OCI-LY3 (cell line): ENCODE measurements around the gene CCDC187.

Experiments
- H2AFZ ChIP-seq: fragments of 200-600, 300-600 bp; shearing (Covaris generic); 2 replicates; pipeline ENCODE4 v1.6.0; 2014; ENCODE audit warnings: antibody characterized with exemption, low read depth, low read length
- H3K27ac ChIP-seq: fragments of 200-600, 300-600 bp; sonication (generic); 2 replicates; pipeline ENCODE4 v1.5.1; 2014; ENCODE audit warnings: mild to moderate bottlenecking, low read length, moderate library complexity, mixed read lengths
- H3K27me3 ChIP-seq: fragments of 200-600, 300-600 bp; sonication (generic); 2 replicates; pipeline ENCODE4 v1.6.1; 2014; ENCODE audit warnings: low read depth, low read length, mixed read lengths
- H3K36me3 ChIP-seq: fragments of 200-600, 300-600 bp; sonication (generic); replicated peaks from 2 replicates; pipeline ENCODE3; 2014; ENCODE audit warnings: low read depth, low read length, mixed read lengths
- H3K4me1 ChIP-seq: fragments of 300-600, 200-600 bp; sonication (generic); 2 replicates; pipeline ENCODE4 v1.6.1; 2014; ENCODE audit warnings: low read length, mixed read lengths
- H3K4me2 ChIP-seq: fragments of 200-600, 300-600 bp; sonication (generic); 2 replicates; pipeline ENCODE4 v1.6.1; 2014; ENCODE audit warnings: low read length, mixed read lengths
- H3K4me3 ChIP-seq: fragments of 300-600, 200-600 bp; sonication (generic); 2 replicates; pipeline ENCODE4 v1.5.1; 2014; ENCODE audit warnings: antibody characterized with exemption, mild to moderate bottlenecking, low read length, moderate library complexity
- H3K79me2 ChIP-seq: fragments of 300-600, 200-600 bp; shearing (Covaris generic); 2 replicates; pipeline ENCODE4 v1.6.1; 2014; ENCODE audit warnings: mild to moderate bottlenecking, low read length, mixed read lengths
- H3K9ac ChIP-seq: fragments of 300-600, 200-600 bp; shearing (Covaris generic); 2 replicates; pipeline ENCODE4 v1.6.0; 2014; ENCODE audit warnings: mild to moderate bottlenecking, low read length, moderate library complexity
- H3K9me3 ChIP-seq: fragments of 200-600, 300-600 bp; shearing (Covaris generic); 2 replicates; pipeline ENCODE4 v1.6.1; 2014; ENCODE audit warnings: low read length, mixed read lengths; ENCODE audit not compliant: insufficient read depth
- H4K20me1 ChIP-seq: fragments of 200-600, 300-600 bp; sonication (generic); 2 replicates; pipeline ENCODE4 v1.6.1; 2016; ENCODE audit warnings: low read length, mixed read lengths; ENCODE audit not compliant: insufficient read depth
- CTCF ChIP-seq: fragments of 200-600, 300-600 bp; sonication (generic); IDR thresholded peaks from 2 replicates; pipeline ENCODE4 v1.5.1; 2014; ENCODE audit warnings: antibody characterized with exemption, low read length, low read depth
- EZH2phosphoT487 ChIP-seq: fragments of 200-600 bp; shearing (Covaris generic); IDR thresholded peaks from 2 replicates; pipeline ENCODE4 v1.6.1; 2018; ENCODE audit warnings: antibody characterized with exemption, mixed run types, low read depth

CCDC187 gene

GRCh38 chr9:136233411-136233810, 70.5 kb downstream of the CCDC187 start:
- Histone ChIP-seq H3K4me2 (no peak overlapping the region), H3K27ac (no peak overlapping the region), H3K36me3 (peaks cover 3% of the 10 kb centered on the region), H4K20me1 (peaks cover 45% of the 10 kb centered on the region), H3K9me3 (no peaks in the 10 kb centered on the region), H3K4me1 (no peaks in the 10 kb centered on the region), H3K27me3 (no peaks in the 10 kb centered on the region), H3K9ac (no peak overlapping the region), H3K79me2 (peaks cover 82% of the 10 kb centered on the region), H2AFZ (no peak overlapping the region), H3K4me3 (no peak overlapping the region)
- no peak for TF ChIP-seq CTCF
- TF ChIP-seq EZH2phosphoT487 = no peak

GRCh38 chr9:136232969-136233368, 70.9 kb downstream of the CCDC187 start:
- H3K79me2 ChIP-seq = peaks cover 82% of the 10 kb centered on the region
- no peaks in the 10 kb centered on the region for H3K27me3 ChIP-seq
- H3K9me3 ChIP-seq = no peaks in the 10 kb centered on the region
- TF ChIP-seq CTCF (no peak), EZH2phosphoT487 (no peak)
- H3K36me3 ChIP-seq = peaks cover 3% of the 10 kb centered on the region
- no peak overlapping the region for H3K4me3 ChIP-seq
- no peak overlapping the region for H3K27ac ChIP-seq
- H2AFZ ChIP-seq = no peak overlapping the region
- H3K4me2 ChIP-seq = no peak overlapping the region
- H3K9ac ChIP-seq = no peak overlapping the region
- H3K4me1 ChIP-seq = no peaks in the 10 kb centered on the region
- peaks cover 43% of the 10 kb centered on the region for H4K20me1 ChIP-seq

- TF ChIP-seq EZH2phosphoT487 (no peak), CTCF (no peak)
- Histone ChIP-seq H2AFZ (no peak overlapping the region), H3K4me1 (no peaks in the 10 kb centered on the region), H3K9me3 (no peaks in the 10 kb centered on the region), H3K36me3 (no peaks in the 10 kb centered on the region), H3K27ac (no peak overlapping the region), H3K9ac (no peak overlapping the region), H4K20me1 (peaks cover 41% of the 10 kb centered on the region), H3K27me3 (no peaks in the 10 kb centered on the region), H3K4me3 (no peak overlapping the region), H3K79me2 (peaks cover 82% of the 10 kb centered on the region), H3K4me2 (no peak overlapping the region)
These were observed 72.2 kb downstream of the CCDC187 start for GRCh38 chr9:136231478-136232297.

GRCh38 chr9:136230773-136231172, 73.1 kb downstream of the CCDC187 start:
- no peak overlapping the region for H3K27ac ChIP-seq
- peaks cover 85% of the 10 kb centered on the region for H3K79me2 ChIP-seq
- no peaks in the 10 kb centered on the region for H3K36me3 ChIP-seq
- H4K20me1 ChIP-seq = peaks cover 46% of the 10 kb centered on the region
- no peaks in the 10 kb centered on the region for H3K27me3 ChIP-seq
- peaks cover 6% of the 10 kb centered on the region for H3K4me1 ChIP-seq
- H3K9ac ChIP-seq = no peak overlapping the region
- H3K9me3 ChIP-seq = no peaks in the 10 kb centered on the region
- H3K4me2 ChIP-seq = no peak overlapping the region
- TF ChIP-seq CTCF (no peak), EZH2phosphoT487 (no peak)
- no peak overlapping the region for H3K4me3 ChIP-seq
- no peak overlapping the region for H2AFZ ChIP-seq
